ENCODE measurements around the gene PRCC. TPM values are rescaled to one million over a fixed set of nuclear protein-coding genes. Genes with fewer than 3 reads are reported as not detected.
A peak's percentile ranks its signal among the peaks of the same experiment; 100 is the strongest.

Gene PRCC
- total RNA-seq, 4 donors from 2014 or later: 34.8 to 57.9 (median 43.6) TPM

- Histone ChIP-seq H3K36me3 (peaks cover 9 to 18% of the 10 kb centered on the region in 2 donors), H3K4me1 (peaks cover 40 to 43% of the 10 kb centered on the region in 2 donors), H3K27me3 (no peaks in the 10 kb centered on the region), H3K4me3 (replicated peaks in 1 of 3) (no peak overlapping the region), H3K27ac (no peak overlapping the region), H3K9me3 (no peaks in the 10 kb centered on the region)
- no peak for DNase-seq
- intact Hi-C loops (cut with DNase I): no loop called here
- 86 to 88% methylated on average over 14 of the region's 14 CpGs for WGBS, 2 donors
- TF ChIP-seq CTCF (IDR thresholded peaks at IDR 0.05) (no peak), POLR2A (IDR thresholded peaks at IDR 0.05) (no peak)
Observed at GRCh38 chr1:156743367-156744302, 23.7 kb upstream of the PRCC start.

- TF ChIP-seq POLR2A (IDR thresholded peaks at IDR 0.05) (no peak), CTCF (IDR thresholded peaks at IDR 0.05) (no peak)
- Histone ChIP-seq H3K4me3 (replicated peaks in 1 of 3) (no peak overlapping the region), H3K4me1 (peaks cover 47 to 50% of the 10 kb centered on the region in 2 donors), H3K27me3 (no peaks in the 10 kb centered on the region), H3K9me3 (no peaks in the 10 kb centered on the region), H3K36me3 (peaks cover 9 to 18% of the 10 kb centered on the region in 2 donors), H3K27ac (no peak overlapping the region)
- intact Hi-C loops (cut with DNase I): no loop called here
- 76 to 79% methylated on average over 7 to 12 of the region's 12 CpGs for whole genome bisulfite sequencing, 2 donors
- no peak for DNase-seq
Observed at GRCh38 chr1:156744344-156744743, 23.0 kb upstream of the PRCC start.

GRCh38 chr1:156744786-156745419 is 22.4 kb upstream of the PRCC start:
- peaks cover 9 to 18% of the 10 kb centered on the region in 2 donors for H3K36me3 ChIP-seq
- peaks cover 51 to 55% of the 10 kb centered on the region in 2 donors for H3K4me1 ChIP-seq
- H3K4me3 ChIP-seq (replicated peaks in 1 of 3): no peak overlapping the region
- no peaks in the 10 kb centered on the region for H3K27me3 ChIP-seq
- DNase-seq: no peak
- 88 to 90% methylated on average over 8 to 14 of the region's 14 CpGs for WGBS, 2 donors
- H3K9me3 ChIP-seq: no peaks in the 10 kb centered on the region
- H3K27ac ChIP-seq: peak overlapping the region in 1 of 3 donors; percentile 93
- no peak for TF ChIP-seq POLR2A (IDR thresholded peaks at IDR 0.05)
- no peak for TF ChIP-seq CTCF (IDR thresholded peaks at IDR 0.05)
- intact Hi-C loops (cut with DNase I): no loop called here

GRCh38 chr1:156745881-156746280 is 21.5 kb upstream of the PRCC start:
- no peaks in the 10 kb centered on the region for H3K27me3 ChIP-seq
- H3K27ac ChIP-seq: peak overlapping the region; percentile 93 to 100 (median 99)
- intact Hi-C loops (cut with DNase I): no loop called here
- H3K9me3 ChIP-seq: no peaks in the 10 kb centered on the region
- DNase-seq: no peak
- peaks cover 48 to 52% of the 10 kb centered on the region in 2 donors for H3K4me1 ChIP-seq
- H3K36me3 ChIP-seq: peaks cover 9 to 18% of the 10 kb centered on the region in 2 donors
- 81 to 82% methylated on average over 3 of the region's 3 CpGs for WGBS, 2 donors
- TF ChIP-seq CTCF (IDR thresholded peaks at IDR 0.05): no peak
- TF ChIP-seq POLR2A (IDR thresholded peaks at IDR 0.05): no peak
- H3K4me3 ChIP-seq (replicated peaks in 1 of 3): peak overlapping the region in 1 of 3 donors; percentile 99

GRCh38 chr1:156746406-156746727 is 21.0 kb upstream of the PRCC start:
- no peaks in the 10 kb centered on the region for H3K9me3 ChIP-seq
- H3K27ac ChIP-seq: peak overlapping the region; percentile 93 to 100 (median 99)
- H3K27me3 ChIP-seq: no peaks in the 10 kb centered on the region
- H3K4me3 ChIP-seq (replicated peaks in 1 of 3): peak overlapping the region in 1 of 3 donors; percentile 99
- H3K4me1 ChIP-seq: peaks cover 47 to 52% of the 10 kb centered on the region in 2 donors
- peaks cover 9 to 18% of the 10 kb centered on the region in 2 donors for H3K36me3 ChIP-seq
- no peak for DNase-seq
- intact Hi-C loops (cut with DNase I): no loop called here
- TF ChIP-seq POLR2A (IDR thresholded peaks at IDR 0.05) (no peak), CTCF (IDR thresholded peaks at IDR 0.05) (no peak)
- WGBS, 2 donors: 54 to 62% methylated on average over 7 to 9 of the region's 9 CpGs

Data from thyroid gland (tissue), 4 donors.